Medulla oblongata (tissue), 1 donor: Measurements from ENCODE around the gene BTRC.

Experiments
- DNase-seq: peaks from one replicate; pipeline ENCODE4 v3.0.0-alpha.2; 2015; ENCODE audit errors: extremely low spot score

The BTRC gene

DNA sequence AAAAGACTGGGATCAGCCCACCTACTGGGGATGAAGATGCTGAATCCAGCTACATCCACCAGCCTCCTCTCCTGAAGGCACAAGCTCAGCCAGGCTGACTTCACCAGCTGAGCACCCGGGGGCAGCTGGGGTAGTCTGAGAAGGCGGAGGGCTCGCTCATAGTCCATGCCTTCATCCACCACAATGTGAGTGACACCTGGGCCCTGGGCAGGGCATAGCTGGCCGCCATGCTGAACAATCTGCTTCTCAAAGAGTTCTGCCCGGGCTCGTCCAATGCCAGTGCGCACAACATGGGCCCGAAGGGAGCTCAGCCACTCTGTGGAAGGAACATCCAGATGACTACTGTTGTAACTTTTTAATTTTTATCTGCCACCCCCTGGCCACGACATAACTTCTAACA is 231.9 kb downstream of the BTRC start:
- DNase-seq: no peak

DNA sequence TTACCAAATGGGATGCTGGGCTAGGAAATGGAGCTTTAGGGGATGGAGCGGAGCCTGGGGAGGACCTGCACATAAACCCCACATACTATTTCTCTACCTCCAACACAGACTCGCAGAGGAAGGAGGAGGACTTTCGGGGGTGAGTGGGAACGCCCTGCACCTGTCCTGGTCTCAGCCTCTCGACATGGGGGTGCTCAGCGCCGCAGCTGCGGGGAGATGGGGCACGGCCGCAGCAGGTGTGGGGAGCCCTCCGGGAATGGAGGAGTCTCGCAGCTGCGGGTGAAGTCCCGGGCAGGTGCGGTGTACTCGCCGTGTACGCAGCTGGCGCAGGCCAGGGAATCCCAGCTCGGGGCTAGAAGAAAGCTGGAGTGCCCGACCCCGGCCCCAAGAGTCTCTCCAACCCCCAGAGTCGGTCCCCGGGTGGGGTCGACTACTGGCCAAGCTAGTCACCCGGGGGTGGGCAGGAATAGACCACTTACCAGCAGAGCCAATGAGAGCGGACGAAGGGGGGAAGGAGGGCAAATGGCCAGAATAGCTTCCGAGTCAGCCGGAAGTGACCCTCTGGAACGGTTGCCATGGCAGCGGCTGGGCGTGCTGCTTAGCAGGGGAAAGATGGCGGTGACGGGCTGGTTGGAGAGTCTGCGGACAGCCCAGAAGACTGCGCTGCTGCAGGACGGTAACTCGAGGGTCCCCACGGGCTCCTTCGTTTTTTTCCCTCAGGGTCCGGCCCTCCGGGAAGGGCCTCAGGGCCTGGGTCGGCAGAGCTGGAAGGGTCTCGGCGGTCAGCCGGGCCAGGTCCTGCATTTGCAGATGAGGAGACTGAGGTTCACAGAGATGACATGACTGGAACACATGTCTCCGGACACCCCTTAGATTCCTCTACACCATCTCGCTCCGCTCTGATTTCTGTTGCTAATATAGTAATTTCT is 234.0 kb downstream of the BTRC start, which contains the start of the genes DPCD and POLL:
Gene DPCD, plus strand, starts transcription at position 597 of the 929 bp plus-strand sequence. Its CDS starts 16 bp downstream, at position 613.
Gene POLL, minus strand, starts transcription at position 533 of the 929 bp plus-strand sequence. CDS start 897 bp downstream, outside the sequence.
- peak; percentile 98 for DNase-seq

DNA sequence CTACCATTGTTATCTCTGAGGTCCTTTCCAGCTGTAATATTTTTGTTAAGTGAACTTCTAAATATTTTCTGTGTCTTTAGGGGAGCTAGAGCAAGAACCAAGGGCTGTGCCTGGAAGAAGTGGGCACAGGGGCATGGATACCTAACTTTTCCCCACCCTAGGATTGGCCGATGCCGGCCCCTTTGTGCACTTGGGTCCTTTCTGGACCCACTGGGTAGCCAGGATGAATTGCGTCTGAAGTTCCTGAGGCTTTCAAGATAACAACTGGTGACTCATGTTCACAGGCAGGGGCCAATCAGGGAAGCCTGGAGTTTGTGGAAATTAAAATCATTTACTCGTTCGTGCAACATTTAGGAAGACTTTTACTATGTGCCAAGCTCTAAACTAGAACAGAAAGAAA is 234.9 kb downstream of the BTRC start:
- DNase-seq: no peak

DNA sequence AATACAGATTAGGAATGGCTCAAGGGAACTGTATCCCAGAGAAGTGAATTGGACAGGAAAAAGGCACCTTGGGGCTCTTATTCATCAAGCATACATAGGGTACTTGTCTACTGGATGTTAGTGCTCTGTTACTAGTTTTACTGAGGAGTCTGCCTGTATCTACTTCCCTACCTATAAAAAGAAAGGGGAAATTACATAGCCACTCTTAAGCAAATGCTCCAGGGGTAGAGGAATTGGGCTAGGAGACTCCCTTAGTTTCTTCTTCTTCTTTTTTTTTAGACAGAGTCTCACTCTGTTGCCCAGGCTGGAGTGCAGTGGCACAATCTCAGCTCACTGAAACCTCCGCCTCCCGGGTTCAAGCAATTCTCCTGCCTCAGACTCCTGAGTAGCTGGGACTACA is 239.4 kb downstream of the BTRC start:
- peak; percentile 60 for DNase-seq

DNA sequence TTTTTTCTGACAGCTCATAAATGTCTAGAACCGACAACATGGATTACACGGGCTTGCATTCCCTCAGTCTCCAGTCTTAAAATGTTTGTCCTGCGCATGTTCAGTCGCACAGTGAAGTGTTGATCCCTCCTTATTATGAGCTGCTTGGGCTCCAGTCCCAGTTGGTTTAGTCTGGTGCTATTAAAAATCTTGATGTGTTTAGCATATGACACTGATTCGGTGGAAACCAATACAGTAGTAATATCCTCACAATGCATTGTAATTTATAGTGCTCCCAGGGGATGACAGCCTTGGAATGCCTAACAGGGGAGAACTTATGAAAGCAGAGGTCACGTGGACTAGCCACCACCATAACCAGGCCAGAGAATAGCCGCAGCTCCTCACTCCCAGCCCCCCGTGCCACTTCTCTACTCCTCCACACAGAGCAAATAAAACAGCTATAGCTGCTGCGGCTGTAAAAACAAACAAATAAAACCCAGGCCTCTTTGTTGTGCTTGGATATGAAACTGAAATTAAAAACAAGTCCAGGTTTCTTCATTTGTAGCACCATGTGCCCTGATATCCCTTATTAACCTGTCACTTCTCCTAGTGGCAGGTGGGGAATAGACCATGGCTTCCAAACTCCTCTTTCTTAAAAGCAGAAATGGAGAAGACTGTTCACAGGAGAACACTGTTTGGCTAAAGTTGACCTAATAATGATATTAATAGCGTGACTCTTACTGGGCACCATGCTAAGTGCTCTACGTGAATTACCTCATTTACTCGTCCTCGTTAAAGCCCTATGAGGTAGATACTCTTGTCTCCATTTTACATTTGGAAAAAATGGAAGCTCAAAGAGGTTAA is 241.8 kb downstream of the BTRC start:
- DNase-seq: no peak

DNA sequence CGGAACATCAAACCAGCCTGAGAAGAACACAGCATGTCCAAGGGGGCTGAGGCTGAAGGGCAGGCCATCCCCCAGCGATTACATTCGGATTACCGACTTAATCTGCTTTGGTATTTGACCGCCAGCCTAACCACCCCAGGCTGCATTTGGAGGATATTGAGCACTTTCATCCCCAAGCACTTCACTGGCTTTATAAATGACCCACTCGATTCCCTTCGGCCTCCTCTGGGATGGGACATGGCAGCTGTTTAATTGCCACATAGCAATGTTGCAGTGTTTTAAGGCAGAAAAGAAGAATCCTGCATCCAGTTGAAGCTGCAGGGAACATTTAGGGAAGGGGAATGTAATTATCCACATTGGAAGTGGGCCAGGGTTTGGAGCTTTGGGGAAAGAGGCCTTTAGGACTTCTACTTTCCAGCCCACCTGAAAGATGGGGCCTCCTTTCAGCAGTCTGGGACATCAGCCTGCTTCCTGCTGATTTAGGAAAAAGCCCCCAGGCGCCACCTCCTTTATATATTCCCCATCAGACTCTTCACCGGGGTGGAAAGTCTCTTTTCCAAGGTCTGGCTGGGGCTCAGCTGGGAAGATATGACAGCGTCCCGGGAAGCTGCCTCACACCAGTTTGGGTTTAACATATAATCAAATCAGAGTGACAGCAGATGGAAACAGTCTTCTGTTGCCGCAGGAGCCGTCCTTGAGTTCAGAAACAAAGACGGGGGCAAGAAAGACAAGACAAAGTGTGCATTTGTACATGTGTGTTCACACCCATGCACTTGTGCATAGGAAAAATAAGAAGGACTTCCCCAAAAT is 243.3 kb downstream of the BTRC start:
- no peak for DNase-seq

DNA sequence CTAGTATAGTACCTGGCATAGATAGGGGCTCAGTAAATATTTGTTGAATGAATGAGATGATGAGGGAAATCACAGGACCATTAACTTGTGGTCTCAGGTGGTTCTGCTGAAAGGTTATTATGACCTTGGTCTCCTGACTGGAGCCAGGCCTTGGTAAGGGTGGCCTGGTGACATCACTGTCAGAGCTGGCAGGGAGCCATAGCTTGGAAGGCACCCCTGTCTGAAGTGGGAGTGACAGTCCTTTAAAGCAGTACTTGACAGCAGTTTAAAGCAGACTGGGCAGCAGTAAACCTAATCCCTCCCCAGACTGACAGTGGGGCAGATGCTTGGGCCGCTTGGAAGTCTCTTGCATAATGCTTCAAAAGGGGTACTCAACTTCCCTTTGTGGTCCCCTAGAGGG is 247.6 kb downstream of the BTRC start:
- no peak for DNase-seq

DNA sequence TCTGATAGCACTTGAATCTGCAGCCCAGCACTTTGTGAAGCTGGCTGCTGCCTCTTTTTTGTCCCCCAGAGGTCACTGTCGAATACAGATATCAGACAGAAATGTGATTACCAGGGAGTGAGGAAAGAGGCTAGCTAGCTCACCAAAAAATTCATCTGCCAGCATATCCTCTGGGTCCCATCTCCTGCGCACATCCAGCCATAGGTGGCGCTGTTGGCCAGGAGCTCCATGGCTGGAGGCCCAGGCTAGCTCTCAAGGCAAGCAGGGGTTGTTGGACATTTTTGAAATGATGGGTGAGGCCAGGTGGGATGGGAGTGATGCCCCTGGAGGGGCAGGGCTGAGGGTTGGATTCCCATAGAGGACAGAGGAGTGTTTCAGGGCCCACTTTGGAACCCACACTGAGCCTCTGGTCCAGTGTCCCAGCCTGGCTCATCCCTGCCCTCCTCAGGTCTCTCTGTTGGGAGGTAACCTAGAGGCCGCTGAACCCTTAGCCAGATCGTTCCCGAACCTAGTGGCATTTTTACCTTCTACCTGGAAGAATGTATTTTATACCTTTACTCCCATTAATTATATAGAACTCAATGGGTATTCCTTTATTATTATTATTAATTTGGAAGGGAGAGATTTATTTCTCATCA is 248.9 kb downstream of the BTRC start:
- DNase-seq: peak; percentile 87
